Lower lobe of right lung (tissue), 2 donors: ENCODE data around the gene DNAJC6. TPM values are rescaled to one million over a fixed set of nuclear protein-coding genes. Genes with fewer than 3 reads are reported as not detected.

Experiments
- ATAC-seq, 2 donors: fragments of 200-7000 bp; cut with Tn5 transposase; one replicate each; pipeline ENCODE4 v1.9.1; 2020 to 2022; ENCODE audit warnings: mild to moderate bottlenecking in 2 of 2, moderate library complexity in 2 of 2
- DNase-seq: peaks from one replicate; pipeline ENCODE4 v3.0.0-alpha.2; 2020
- H3K27ac ChIP-seq: fragments of 200-600 bp; one replicate; pipeline ENCODE4 v1.8.0; 2022
- H3K27me3 ChIP-seq: fragments of 200-600 bp; one replicate; pipeline ENCODE4 v1.8.0; 2022; ENCODE audit warnings: low read depth
- H3K36me3 ChIP-seq: fragments of 200-600 bp; one replicate; pipeline ENCODE4 v1.8.0; 2022; ENCODE audit warnings: mild to moderate bottlenecking
- H3K4me1 ChIP-seq: fragments of 200-600 bp; one replicate; pipeline ENCODE4 v1.8.0; 2022
- H3K4me3 ChIP-seq: fragments of 200-600 bp; one replicate; pipeline ENCODE4 v1.8.0; 2022; ENCODE audit warnings: mild to moderate bottlenecking
- H3K9me3 ChIP-seq: fragments of 200-600 bp; one replicate; pipeline ENCODE4 v1.8.0; 2022
- intact Hi-C: fragments of 100-400 bp; cut with DNase I; formaldehyde crosslinking; loops from one replicate; pipeline ENCODE4 v1.11.0; 2022
- total RNA-seq: library from RNA; stranded (reverse); fragmentation: NEBNext Ultra II Directional; extraction: Animal tissue kit (Norgen Biotek cat#: 25700); gene quantifications from one replicate; pipeline ENCODE4 v1.2.1, GENCODE V29; 2021
- TF ChIP-seq, protein P1 (sequence below): fragments of 200-600 bp; IDR thresholded peaks from one replicate; pipeline ENCODE4 v1.8.0; 2022; ENCODE audit warnings: antibody characterized with exemption, mild to moderate bottlenecking
- donor health status: DM: no; HTN: yes; CAD: no; lungs with severe emphysema.

DNAJC6 gene
- total RNA-seq, 1 donor from 2014 or later, result 10.5 TPM

DNA sequence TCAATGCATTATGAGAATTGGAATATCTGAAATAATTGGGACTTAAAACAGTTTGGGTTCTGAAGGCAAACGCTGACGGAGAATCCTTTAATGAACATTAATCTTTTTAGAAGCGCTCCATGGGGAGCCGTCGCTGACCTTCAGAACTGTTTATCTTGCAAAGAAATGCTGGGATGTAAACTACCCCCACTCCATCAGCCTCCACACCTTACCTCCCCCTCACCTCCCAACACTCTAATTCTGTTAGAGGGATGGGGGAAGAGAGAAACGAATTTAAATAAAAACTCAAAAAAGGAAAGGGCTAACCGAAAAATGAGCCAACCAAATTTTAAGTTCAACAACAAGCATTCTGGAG is 44.1 kb upstream of the DNAJC6 start:
- Histone ChIP-seq H3K27me3 (peaks cover 7% of the 10 kb centered on the region), H3K9me3 (no peaks in the 10 kb centered on the region), H3K27ac (no peak overlapping the region), H3K4me3 (peak overlapping the region; percentile 59), H3K4me1 (peaks cover 23% of the 10 kb centered on the region), H3K36me3 (no peaks in the 10 kb centered on the region)
- DNase-seq, result no peak
- intact Hi-C loops, result no loop called here
- no peak for ATAC-seq
- TF ChIP-seq, protein P1, sequence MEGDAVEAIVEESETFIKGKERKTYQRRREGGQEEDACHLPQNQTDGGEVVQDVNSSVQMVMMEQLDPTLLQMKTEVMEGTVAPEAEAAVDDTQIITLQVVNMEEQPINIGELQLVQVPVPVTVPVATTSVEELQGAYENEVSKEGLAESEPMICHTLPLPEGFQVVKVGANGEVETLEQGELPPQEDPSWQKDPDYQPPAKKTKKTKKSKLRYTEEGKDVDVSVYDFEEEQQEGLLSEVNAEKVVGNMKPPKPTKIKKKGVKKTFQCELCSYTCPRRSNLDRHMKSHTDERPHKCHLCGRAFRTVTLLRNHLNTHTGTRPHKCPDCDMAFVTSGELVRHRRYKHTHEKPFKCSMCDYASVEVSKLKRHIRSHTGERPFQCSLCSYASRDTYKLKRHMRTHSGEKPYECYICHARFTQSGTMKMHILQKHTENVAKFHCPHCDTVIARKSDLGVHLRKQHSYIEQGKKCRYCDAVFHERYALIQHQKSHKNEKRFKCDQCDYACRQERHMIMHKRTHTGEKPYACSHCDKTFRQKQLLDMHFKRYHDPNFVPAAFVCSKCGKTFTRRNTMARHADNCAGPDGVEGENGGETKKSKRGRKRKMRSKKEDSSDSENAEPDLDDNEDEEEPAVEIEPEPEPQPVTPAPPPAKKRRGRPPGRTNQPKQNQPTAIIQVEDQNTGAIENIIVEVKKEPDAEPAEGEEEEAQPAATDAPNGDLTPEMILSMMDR, result no peak

DNA sequence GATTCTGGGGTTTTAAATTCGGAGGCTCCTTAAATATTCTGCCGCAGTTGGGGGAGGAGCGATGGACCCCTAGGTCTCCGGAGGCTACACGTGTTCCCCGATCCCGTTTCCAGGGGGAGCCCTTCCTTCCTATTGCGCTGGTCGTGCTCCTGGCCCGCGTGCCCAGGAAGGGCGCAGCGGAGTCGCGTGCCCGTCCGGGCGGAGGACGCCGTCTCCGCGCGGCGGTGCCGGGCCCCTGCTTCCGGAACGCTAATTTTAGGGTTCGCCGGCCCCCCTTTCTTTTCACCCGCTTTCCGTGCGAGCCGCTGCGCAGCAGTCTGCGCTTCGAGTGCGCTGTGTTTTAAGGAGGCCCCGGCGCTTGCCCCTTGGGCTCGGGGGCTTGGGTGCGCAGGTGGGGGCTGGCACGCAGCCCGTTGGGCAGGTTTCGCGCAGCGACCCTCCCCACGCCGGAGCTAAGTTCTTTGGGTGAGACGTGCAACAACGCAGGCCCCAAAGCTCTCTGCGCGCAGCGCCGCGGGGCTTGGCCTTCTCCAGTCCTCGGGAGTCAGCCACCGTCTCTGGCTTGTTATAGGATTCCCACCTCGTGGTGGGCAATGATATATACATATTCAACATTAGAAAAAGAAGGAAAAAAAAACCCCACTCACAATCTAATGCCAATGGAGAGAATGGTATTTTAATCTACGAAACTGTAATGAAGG is 43.5 kb upstream of the DNAJC6 start:
- Histone ChIP-seq H3K4me1 (peaks cover 23% of the 10 kb centered on the region), H3K36me3 (no peaks in the 10 kb centered on the region), H3K4me3 (peak overlapping the region; percentile 59), H3K27me3 (peaks cover 7% of the 10 kb centered on the region), H3K9me3 (no peaks in the 10 kb centered on the region), H3K27ac (no peak overlapping the region)
- DNase-seq (no peak), ATAC-seq (peak; percentile 81 to 82)
- intact Hi-C loops, result no loop called here
- TF ChIP-seq, protein P1, result peak; percentile 5

DNA sequence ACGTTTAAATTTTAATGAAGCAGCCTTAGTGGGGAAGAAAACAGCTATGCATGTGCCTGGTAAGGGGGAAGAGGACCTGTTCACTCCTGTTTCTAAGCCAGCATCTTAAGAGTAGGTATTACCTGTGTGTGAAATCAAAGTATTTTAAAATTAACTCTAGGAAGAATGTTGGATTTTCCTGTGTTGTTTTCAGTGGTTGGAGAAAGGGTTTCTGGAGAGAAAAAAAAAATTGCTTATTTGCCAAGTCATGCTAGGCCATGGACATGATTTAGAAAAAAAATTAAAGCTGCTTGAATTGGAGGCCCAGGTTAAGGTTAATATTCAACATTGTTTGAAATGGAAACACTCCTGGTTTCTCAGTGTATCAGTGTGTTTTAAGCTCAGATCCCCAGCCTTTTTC is 42.9 kb upstream of the DNAJC6 start:
- peaks cover 7% of the 10 kb centered on the region for H3K27me3 ChIP-seq
- no peak overlapping the region for H3K4me3 ChIP-seq
- DNase-seq (no peak), ATAC-seq (no peak)
- H3K9me3 ChIP-seq, result no peaks in the 10 kb centered on the region
- H3K36me3 ChIP-seq, result no peaks in the 10 kb centered on the region
- TF ChIP-seq, protein P1, result no peak
- no peak overlapping the region for H3K27ac ChIP-seq
- intact Hi-C loops, result no loop called here
- H3K4me1 ChIP-seq, result peaks cover 23% of the 10 kb centered on the region

DNA sequence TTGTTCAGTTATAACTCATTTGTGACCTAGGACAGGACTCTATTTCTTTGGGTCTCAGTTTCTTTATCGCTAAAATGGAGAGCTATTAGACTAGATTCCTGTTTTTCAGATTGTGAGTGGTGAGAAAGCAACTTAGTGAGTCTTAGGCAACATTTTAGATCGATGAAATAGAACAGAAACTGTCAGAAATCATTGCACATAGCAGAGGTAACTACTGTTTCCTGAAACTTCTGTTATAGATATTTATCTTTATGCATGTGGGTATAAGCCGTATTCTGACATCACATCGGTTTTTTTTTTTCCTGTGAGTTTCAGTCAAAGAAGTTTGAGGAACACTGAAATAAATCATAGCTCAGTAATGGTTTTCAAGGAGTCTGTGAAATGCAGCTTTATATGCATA is 42.1 kb upstream of the DNAJC6 start:
- DNase-seq, result no peak

DNA sequence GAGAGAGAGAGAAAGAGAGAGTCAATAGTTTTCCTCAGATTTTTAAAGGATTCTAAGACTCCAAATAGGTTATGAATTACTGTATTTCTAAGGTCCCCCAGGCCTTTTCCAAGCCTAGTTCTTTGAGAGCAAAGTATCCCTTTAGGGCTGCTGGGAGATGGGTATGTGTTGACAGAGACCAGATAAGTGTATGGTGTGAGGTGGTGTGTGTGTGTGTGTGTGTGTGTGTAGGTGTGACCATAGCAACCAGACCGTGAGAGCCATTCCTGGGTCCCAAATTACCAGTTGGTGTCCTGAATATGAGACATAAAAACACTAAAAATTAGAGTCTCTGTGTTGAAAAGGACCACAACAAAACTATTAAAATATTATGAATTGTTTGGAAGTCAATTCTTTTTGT is 41.7 kb upstream of the DNAJC6 start:
- intact Hi-C loops, result no loop called here
- H3K4me3 ChIP-seq, result no peak overlapping the region
- peaks cover 23% of the 10 kb centered on the region for H3K4me1 ChIP-seq
- H3K9me3 ChIP-seq, result no peaks in the 10 kb centered on the region
- TF ChIP-seq, protein P1, result no peak
- DNase-seq (no peak), ATAC-seq (no peak)
- H3K27ac ChIP-seq, result no peak overlapping the region
- no peaks in the 10 kb centered on the region for H3K36me3 ChIP-seq
- peaks cover 7% of the 10 kb centered on the region for H3K27me3 ChIP-seq

More for the DNA sequence above, 42.1 kb upstream of the DNAJC6 start:
- TF ChIP-seq, protein P1, result no peak
- no peak for ATAC-seq
- Histone ChIP-seq H3K27ac (no peak overlapping the region), H3K4me1 (peaks cover 23% of the 10 kb centered on the region), H3K36me3 (no peaks in the 10 kb centered on the region), H3K27me3 (peaks cover 7% of the 10 kb centered on the region), H3K4me3 (no peak overlapping the region), H3K9me3 (no peaks in the 10 kb centered on the region)
- intact Hi-C loops, result no loop called here
